HG03565 (cell line): ENCODE results near the gene PRPH.
"Not testable (repeated sequence)": the region's sequence is repeated elsewhere in the genome, so short reads cannot be mapped to it uniquely, and the experiment has no call there.

ENCODE experiments used
- ATAC-seq: cut with Tn5 transposase; IDR thresholded peaks from one replicate; pipeline ENCODE4 v1.9.1; 2021; ENCODE audit warnings: mild to moderate bottlenecking, moderate library complexity; ENCODE audit not compliant: unreplicated experiment

Gene PRPH

DNA sequence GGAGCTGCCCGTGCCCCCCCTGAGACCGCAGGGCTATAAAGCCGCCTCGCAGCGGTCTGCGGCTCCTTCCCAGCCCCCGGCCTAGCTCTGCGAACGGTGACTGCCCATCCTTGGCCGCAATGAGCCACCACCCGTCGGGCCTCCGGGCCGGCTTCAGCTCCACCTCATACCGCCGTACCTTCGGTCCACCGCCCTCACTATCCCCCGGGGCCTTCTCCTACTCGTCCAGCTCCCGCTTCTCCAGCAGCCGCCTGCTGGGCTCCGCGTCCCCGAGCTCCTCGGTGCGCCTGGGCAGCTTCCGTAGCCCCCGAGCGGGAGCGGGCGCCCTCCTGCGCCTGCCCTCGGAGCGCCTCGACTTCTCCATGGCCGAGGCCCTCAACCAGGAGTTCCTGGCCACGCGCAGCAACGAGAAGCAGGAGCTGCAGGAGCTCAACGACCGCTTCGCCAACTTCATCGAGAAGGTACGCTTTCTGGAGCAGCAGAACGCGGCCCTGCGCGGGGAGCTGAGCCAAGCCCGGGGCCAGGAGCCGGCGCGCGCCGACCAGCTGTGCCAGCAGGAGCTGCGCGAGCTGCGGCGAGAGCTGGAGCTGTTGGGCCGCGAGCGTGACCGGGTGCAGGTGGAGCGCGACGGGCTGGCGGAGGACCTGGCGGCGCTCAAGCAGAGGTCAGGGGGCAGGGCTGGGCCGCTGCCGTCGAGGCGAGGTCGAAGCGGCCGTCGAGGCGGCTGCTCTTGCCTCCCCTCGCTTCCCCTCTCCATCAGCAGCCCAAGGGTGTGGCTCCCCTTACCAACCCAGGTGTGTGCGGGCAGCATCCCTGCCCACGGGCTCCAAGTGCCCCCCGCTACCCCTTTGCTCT is at the start of gene PRPH:
TSS of gene PRPH (plus strand) at position 66 of the 855 bp plus-strand sequence. CDS start at position 120, 54 bp downstream.
- no peak for ATAC-seq

DNA sequence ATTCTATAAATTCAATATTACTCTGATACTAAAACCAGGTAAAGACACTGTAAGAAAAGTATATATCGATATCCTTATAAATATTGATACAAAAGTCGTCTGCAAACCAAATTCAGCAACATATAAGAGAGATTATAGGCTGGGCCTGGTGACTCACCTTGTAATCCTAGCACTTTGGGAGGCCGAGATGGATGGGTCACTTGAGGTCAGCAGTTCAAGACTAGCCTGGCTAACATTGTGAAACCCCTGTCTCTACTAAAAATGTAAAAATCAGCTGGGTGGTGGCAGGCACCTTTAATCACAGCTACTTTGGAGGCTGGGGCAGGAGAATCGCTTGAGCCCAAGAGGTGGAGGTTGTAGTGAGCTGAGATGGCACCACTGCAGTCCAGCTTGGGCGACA is 43.6 kb upstream of the PRPH start:
- no peak for ATAC-seq

DNA sequence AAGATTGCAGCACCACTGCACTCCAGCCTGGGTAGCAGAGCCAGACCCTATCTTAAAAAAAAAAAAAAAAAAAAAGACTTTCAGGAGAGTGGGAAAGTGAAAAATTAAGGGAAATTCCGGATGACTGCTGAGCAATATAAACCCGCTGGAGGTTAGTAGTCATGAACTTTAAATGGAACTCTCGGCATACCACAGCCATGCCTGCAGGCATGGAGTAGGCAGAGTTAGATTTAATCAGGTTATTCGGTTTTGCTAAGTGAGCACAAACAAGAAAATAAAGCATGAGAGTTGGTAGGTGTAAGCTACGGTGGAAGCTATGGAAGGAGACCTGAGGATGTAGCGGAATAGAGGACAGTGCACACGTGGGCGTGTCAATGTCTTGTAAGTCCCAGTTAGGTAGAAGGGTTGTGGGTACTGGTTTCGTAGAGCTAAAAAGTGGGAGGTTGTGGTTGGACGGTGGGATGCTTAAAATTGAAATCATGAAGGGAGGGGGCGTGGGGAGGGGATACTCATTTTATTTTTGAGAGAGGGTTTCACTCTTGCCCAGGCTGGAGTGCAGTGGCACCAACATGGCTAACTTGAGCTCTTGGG is 41.8 kb upstream of the PRPH start:
- no peak for ATAC-seq

DNA sequence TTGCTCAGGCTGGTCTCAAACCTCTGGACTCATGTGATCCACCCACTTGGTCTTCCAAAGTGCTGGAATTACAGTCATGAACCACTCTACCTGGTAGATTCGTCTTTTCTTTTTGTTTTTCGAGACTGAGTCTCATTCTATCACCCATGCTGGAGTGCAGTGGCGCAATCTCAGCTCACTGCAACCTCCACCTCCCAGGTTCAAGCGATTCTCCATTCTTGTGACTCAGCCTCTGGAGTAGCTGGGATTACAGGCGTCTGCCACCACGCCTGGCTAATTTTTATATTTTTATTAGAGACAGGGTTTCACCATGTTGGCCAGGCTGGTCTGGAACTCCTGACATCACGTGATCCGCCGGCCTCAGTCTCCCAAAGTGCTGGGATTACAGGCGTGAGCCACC is 39.5 kb upstream of the PRPH start:
- ATAC-seq, result not testable (repeated sequence)

DNA sequence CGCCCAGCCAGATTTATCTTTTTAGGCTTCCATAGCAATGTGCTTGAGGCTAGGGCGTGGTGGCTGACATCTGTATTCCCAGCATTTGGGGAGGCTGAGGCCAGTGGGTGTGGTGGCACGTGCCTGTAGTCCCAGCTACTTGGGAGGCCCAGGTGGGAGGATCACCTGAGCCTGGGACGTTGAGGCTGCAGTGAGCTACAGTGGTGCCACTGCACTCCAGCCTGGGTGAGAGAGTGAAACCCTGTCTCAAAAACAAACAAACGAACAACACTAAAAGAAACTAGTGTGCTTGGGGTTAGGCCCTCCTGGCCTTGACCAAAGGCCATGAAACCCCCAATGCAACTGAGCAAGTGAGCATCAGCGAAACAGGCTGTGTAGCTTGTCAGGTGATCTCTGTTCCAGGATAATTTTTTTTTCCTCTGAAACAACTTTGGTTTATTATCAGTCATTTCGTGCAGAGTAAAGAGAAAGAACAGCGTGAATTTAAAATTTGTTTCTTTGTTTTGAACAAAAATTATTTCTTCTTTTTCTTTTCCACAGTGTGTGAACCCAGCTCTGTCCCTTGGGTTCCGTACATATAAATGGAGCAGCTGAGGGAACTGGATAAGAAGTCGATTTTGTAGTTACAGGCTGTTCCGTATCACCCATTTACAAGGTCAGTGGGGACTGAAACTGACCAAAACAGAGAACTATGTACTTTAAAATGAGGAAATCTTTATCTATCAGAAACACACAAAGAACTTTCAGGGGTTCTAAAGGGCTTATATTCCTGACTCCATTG is 38.9 kb upstream of the PRPH start:
- ATAC-seq, result no peak

DNA sequence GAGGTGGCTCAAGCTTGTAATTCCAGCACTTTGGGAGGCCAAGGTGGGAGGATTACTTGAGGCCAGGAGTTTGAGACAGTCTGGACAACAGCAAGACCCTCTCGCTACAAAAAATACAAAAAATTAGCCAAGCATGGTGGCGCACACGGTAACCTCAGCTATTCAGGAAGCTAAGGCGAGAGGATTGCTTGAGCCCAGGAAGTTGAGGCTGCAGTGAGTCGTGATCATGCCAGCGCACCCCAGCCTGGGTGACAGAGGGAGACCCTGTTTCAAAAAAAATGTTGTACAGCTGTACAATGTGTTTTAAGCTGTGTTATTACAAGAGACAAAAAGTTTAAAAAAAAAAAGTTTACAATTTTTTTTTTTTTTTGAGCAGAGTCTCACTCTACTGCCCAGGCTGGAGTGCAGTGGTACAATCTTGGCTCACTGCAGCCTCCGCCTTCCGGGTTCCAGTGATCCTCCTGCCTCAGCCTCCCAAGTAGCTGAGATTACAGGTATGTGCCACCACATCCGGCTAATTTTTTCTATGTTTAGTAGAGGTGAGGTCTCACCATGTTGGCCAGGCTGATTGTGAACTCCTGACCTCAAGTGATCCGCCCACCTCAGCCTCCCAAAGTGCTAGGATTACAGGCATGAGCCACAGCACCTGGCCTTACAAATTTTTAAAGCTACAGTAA is 37.3 kb upstream of the PRPH start:
- ATAC-seq, result not testable (repeated sequence)

DNA sequence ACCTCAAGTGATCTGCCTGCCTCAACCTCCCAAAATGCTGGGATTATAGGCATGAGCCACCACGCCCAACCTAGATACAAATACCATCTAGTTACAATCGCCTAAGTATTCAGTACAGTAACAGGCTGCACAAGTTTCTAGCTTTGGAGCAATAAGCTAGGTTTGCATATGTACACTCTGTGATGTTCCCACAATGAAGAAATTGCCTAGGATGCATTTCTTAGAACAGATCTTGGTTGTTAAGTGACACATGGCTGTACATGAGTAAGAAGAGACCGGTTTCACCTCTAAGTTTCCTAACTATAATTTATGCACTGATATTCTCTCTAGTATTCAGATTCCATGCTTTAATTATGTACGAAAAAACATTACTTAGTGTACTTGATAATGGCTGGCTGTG is 35.5 kb upstream of the PRPH start:
- ATAC-seq, result no peak

DNA sequence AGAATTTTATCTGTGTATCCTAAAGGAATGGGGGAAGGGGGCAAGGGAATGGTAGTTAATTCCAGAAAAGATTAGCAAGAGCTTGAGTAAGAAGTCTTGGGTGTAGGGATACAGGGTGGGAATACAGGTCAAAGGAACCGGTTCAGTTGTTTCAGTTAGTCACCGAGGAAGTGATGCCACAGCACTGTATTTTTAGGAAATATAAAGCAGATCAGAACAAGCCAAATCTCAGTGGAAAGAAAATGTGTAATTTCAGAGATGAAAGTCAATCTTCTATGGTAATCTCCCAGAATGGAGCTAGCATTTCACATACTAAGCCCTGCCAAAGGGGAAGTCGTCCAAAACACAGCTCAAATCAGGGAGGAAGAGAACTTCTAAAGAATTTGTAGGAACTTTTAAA is 34.8 kb upstream of the PRPH start:
- no peak for ATAC-seq

DNA sequence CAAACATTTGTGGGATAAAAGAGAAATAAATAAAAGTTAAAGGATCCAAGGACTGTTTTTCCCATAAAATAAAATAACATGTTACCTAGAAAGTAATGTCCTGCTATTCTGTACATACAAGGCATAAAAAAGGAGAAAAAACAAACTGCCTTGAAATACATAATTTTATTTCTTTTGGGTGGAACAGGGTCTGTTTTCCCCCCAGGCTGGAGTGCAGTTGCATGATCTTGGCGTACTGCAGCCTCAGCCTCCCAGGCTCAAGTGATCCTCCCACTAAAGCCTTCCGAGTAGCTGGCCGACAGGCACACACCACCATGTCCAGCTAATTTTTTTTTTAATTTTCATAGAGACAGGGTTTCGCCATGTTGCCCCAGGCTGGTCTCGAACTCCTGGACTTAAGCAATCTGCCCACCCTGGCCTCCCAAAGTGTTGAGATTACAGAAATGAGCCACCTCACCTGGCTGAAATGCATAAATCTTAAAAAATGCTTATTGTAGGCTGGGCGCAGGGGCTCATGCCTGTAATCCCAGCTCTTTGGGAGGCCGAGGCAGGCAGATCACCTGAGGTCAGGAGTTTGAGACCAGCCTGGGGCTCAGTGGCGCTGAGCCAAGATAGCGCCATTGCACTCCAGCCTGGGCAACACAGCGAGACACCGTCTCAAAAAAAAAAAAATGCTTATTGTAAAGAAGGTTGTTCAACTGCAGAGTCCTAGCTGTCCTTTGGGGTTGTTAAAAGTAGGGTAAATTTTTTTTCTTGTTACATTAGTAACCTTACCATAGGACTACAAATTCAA is 34.2 kb upstream of the PRPH start:
- ATAC-seq, result no peak

DNA sequence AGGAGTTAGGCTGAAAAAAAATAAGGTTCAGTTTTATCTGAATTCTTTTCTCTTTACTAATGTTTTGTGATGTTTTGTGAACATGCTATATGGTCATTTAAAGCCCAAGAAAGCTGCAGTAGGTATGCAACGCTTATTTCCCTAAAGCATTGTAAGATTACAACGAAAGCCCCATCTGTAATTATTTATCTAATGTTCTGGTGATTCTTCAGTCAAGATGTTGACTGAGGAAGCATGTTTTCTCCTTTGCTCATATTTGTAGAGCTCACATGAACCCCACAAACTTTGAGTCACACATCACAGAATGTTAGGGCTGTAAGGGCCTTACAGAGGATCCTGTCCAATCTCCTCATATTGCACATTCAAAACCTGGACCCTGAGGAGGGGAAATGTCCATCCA is 33.2 kb upstream of the PRPH start:
- no peak for ATAC-seq

DNA sequence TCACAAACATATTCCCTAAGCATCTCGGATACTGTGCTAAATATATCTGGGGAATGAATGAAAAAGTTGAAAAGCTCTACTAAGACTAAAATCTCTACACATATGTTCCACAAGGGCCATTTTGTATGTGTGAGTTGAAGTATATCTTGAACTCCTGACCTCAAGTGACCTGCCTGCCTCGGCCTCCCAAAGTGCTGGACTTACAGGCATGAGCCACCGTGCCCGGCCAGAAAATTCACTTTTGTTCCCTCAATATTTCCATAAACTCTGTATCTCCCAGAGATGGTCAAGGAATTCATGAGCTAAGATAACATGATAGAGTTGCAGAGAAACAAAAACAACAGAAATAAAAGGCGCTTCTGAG is 31.6 kb upstream of the PRPH start:
- no peak for ATAC-seq

DNA sequence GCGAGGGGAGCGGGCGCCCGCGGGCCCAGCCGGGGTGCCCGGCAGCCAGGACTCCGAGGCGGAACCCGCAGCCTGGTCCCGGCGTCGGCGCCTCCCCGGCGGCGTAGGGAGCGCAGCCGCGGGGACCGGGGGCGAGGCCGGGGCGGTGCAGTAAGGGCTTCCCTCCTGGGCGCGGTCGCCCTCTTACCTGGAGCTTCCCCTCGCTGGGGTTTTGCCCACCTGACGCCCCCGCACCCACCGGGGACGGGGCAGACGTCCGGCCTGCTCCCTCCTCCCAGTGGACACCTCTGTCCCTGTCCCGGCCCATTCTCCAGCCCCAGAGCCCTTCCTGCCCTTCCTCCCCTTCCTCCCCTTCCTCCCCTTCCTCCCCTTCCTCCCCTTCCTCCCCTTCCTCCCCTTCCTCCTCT is 30.5 kb upstream of the PRPH start:
- peak; percentile 11 for ATAC-seq

DNA sequence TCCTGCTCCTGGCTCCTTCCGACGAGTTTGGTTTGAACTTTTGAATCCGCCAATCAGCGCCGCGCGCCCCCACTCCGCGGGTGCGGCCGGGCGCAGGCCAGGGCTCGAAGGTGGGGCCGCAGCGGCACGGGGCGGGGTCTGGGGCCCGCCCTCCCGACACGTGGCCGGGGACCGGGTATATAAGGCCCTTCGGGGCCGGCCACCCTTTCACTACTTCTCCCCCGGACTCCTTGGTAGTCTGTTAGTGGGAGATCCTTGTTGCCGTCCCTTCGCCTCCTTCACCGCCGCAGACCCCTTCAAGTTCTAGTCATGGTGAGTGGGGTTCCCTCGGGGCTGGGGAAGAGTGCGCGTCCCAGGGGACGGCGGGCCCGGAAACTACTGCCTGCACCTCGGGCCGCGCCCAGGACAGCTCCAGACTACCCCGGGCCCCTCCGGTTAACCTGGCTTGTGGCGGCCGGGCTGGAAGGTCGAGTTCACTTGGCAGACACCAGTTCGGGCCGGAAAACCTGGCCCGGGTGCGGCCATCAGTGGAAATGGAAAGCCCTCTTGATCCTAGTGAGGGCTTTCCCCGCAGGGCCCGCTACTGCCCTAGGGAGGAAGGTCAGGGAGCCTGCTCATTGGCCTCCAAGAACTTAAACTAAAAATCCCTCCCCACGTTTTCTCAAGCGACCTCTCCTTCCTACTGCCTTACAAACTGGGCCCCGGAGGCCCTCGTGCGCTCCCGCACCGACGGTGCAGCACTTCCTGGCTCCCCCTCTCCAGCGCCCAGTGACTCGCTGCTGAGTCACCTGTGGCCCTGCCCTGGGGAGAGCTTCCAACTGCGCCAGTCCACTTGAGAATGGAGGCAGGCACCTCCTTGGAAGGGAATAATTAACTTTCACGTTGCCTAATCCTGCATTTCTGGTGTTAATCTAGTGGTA is 29.8 kb upstream of the PRPH start, which contains the start of gene TUBA1C:
TSS of gene TUBA1C (plus strand) at position 210 of the 920 bp plus-strand sequence. CDS start at position 310, 100 bp downstream.
- ATAC-seq, result peak; percentile 81

DNA sequence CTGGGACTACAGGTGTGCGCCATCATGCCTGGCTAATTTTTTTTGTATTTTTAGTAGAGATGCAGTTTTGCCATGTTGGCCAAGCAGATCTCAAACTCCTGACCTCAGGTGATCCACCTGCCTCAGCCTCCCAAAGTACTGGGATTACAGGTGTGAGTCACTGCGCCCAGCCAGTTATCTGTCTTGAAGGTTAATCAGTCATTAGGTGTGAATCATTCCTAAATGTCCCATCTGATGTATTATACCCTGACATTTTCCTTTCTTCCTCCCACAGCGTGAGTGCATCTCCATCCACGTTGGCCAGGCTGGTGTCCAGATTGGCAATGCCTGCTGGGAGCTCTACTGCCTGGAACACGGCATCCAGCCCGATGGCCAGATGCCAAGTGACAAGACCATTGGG is 25.8 kb upstream of the PRPH start:
- not testable (repeated sequence) for ATAC-seq

DNA sequence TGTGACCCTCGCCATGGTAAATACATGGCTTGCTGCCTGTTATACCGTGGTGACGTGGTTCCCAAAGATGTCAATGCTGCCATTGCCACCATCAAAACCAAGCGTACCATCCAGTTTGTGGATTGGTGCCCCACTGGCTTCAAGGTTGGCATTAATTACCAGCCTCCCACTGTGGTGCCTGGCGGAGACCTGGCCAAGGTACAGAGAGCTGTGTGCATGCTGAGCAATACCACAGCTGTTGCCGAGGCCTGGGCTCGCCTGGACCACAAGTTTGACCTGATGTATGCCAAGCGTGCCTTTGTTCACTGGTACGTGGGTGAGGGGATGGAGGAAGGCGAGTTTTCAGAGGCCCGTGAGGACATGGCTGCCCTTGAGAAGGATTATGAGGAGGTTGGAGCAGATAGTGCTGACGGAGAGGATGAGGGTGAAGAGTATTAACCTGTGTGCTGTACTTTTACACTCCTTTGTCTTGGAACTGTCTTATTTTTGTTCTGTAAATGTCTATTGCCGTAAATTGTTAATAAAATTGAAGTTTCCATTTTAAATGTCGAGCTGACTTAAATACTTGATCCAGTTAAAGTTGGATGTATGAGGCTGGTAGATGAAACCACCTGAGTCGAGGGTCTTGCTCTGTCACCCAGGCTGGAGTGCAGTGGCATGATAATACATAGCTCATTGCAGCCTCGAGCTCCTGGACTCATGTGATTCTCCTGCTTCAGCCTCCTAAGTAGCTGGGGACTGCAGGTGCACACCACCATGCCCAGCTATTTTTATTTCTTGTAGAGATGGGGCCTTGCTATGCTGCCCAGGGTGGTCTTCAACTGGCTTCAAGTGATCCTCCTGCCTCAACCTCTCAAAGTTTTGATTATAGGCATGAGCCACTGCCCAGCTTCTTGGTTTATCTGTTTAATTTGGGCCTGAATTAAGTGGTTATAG is 21.9 kb upstream of the PRPH start:
- ATAC-seq, result no peak

DNA sequence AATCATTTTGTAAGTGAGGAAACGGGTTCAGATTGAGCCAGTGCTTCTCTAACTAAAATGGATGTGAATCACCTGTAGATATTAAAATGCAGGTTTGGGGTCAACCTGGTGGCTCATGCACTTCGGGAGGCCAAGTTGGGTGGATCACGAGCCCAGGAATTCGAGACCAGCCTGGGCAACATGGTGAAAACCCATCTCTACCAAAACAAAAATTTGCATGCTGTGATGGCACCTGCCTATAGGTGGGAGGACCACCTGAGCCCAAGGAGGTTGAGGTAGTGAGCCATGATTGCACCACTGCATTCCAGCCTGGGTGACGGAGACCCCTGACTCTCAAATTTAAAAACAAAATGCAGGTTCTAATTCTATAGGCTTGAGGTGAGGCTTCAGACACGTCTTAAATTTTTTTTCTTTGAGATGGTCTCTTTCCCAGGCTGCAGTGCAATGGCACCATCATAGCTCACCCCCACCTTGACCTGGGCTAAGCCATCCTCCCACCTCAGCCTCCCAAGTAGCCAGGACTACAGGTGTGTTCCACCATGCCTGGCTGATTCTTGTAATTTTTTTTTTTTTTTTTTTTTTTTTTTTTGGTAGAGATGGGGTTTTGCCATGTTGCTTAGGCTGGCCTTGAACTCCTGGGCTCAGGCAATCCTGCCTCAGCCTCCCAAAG is 21.1 kb upstream of the PRPH start:
- ATAC-seq, result no peak

DNA sequence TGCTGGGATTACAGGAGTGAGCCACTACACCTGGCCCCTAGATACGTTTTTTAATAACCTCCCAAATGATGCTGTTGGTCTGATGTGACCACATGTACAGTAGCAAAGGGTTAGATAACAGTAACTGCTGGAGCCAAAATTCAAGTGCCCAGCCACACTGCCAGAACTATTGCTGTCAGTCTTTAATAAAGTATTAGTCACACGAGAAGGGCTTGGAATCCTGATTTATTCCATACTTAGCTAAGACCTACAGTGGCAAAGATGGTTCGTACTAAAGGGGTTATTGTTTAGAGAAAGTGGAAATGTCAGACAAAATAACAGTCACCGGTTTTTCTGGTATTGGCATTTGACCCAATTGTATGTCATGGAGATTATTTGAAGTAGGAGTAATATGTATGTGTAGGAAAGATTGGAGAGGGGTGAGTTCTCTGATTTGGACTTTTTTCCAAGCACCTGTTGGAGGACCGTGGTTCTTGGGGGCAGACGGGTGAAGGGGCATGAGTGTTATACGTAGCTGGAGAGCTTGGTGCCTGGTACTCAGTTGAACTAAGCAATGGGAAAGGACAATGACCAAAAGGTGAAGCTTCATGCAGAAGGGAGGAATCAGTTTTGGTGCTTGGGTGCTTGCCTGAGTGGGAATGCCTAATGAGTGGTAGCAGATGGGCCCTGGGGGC is 20.4 kb upstream of the PRPH start:
- ATAC-seq, result no peak
